GM20431 (cell line): ENCODE results near the gene TPSAB1.

Source experiments
- in situ Hi-C: fragments of 300-500 bp; cut with MseI, MboI; formaldehyde crosslinking; loops from one replicate; pipeline ENCODE4 v1.15.0; 2020; ENCODE audit warnings: low sequenced_read_pairs; ENCODE audit not compliant: unreplicated experiment

The TPSAB1 gene

DNA sequence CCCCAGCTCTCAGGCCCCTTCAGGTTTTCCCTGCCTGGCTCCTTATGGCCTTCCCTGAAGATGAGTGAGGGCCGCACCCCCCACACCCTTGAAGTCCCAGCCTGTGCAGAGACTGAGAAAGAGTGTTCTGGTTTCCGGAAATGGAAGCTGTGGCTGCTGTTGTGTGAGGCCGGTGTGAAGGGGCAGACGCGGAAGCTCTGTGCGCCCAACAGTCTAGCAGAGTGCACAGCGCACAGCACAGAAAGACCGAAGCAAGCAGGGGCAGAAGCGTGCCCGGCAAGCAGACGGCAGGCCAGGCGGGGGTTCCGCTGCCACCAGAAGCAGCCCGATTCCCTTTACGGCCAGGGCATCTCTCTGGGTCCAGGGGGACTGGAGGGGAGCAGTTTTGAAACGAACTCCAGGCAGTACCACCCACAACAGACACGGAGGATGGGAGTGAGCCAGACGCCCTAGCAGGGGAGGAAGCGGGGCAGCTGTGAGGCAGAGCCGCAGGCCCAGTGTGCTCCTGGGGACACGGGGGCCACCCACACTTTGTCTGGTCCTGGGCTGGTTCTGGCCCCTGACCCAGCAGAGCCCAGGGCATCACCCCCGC is 32.2 kb upstream of the TPSAB1 start:
- in situ Hi-C loops: no loop called here

DNA sequence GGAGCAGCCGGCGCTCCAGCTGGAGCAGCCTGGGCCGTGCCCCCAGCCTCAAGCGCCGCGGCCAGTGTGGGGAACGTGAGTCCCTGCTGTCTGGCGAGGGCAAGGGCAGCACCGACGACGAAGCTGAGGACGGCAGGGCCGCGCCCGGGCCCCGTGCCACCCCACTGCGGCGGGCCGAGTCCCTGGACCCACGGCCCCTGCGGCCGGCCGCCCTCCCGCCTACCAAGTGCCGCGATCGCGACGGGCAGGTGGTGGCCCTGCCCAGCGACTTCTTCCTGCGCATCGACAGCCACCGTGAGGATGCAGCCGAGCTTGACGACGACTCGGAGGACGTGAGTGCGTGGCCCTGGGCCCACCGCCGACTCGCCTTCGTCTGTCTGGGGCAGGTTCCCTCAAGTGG is 31.4 kb upstream of the TPSAB1 start:
- in situ Hi-C loops: no loop called here

DNA sequence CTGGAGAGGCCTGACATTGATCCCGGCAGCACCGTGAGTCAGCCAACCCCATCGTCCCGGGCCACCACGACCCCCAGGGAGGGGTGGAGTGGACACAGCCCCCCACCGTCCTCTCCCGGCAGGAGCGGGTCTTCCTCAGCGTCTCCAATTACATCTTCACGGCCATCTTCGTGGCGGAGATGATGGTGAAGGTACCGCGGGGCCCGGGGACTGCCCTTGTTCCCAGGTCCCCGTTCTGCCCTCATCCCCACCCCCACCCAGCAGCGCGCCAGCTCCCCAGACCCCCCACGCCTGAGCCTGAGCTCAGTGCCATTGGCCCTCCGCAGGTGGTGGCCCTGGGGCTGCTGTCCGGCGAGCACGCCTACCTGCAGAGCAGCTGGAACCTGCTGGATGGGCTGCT is 30.0 kb upstream of the TPSAB1 start:
- in situ Hi-C loops: no loop called here

DNA sequence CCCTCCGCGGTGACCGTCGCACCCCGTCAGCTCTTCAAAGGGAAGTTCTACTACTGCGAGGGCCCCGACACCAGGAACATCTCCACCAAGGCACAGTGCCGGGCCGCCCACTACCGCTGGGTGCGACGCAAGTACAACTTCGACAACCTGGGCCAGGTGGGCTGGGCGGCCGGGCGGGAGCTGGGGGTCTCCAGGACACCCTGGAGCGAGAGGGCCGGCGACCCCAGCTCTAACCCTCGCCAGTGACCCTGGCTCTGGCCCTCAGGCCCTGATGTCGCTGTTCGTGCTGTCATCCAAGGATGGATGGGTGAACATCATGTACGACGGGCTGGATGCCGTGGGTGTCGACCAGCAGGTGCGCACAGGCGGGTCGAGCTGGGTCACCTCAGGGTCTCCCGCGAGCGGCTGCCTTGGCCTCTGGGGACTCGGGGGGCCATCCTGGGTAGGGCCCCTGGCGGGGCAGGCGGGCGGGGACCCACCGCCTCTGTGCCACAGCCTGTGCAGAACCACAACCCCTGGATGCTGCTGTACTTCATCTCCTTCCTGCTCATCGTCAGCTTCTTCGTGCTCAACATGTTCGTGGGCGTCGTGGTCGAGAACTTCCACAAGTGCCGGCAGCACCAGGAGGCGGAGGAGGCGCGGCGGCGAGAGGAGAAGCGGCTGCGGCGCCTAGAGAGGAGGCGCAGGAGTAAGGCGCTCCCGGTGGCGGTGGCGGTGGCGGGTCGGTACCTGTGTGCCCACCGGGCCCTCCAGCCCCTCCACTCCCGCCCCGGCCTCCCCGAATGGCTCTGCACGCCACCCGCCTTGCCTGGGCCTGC is 28.8 kb upstream of the TPSAB1 start:
- in situ Hi-C loops: no loop called here

DNA sequence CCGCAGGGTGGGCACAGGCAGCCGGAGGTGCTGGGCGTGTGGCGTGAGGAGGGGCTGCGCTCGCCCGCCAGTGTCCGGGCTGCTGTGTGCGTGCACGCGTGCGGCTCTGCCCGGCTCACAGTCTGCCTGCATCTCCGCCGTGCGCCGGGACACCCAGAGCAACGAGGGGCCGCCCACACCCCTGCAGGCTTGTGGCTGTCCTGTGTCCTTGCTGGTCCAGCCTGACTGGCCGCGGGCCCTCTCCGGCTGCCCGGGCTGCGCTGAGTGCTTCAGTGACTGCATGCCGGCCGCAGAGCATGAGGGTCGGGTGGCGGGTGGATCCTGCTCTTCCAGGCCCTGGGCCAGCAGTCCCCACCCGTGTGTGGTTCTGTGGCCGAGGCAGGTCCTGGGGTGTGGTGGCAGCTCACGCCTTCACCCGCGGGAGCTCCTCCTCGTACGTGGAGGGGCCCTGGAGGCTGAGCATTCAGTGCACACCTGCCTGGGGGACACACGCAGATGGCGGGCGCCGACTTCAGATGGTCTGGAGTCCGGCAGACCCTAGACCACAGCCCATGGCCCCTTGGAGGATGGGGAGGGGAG is 27.8 kb upstream of the TPSAB1 start:
- in situ Hi-C loops: no loop called here

DNA sequence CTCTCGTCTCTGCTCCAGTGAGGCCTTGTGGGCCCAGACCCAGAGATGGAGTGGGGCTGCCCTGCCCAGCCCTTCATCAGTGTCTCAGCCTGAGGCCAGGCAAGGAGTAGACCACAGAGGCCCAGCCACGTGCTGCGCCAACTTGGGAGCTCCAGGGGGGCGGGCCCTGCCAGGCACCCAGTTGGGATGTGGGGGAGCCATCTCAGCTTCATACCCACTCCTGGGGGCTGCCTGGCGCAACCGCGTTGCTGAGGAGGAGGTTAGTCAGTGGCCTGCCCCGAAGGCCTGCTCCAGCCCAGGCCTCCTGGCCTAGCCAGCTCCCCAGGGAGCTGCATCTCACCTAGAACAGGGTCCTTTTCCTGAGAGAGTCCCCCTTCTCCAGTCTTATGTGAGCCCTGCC is 27.3 kb upstream of the TPSAB1 start:
- in situ Hi-C loops: no loop called here

DNA sequence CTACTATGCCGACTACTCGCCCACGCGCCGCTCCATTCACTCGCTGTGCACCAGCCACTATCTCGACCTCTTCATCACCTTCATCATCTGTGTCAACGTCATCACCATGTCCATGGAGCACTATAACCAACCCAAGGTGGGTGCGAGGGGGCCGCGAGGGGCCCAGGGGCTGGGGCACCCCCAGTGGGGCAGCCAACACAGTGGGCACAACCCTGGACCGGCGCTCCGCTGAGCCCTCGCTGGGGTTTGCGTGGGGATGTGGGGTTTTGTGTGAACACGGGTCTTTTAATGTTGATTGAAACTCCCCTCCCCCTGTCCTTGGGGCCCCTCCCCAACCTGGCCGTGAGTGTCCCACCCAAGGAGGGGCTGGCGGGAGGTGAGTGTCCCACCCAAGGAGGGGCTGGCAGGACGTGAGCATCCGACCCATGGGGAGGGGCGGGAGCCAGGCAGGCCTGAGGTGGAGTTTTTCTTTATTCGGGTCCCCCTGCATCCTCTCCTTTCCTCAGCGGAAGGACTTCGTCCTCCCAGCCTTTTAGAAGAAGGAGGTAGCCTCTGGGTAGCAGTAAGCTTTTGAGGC is 26.6 kb upstream of the TPSAB1 start:
- in situ Hi-C loops: no loop called here

DNA sequence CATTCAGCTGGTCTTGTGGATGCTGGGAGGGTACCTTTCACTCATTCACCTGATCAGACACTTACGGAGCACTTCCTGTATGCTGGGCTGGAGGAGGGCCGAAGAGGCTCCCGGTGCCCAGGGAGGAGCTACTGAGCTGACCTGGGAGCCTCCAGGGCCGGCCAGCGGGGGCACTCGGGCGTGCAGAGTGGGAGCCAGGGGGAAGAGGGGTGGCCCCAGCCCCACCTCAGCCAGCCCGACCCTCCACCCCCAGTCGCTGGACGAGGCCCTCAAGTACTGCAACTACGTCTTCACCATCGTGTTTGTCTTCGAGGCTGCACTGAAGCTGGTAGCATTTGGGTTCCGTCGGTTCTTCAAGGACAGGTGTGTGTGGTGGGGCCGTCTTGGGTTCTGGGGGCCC is 25.8 kb upstream of the TPSAB1 start:
- in situ Hi-C loops: no loop called here

DNA sequence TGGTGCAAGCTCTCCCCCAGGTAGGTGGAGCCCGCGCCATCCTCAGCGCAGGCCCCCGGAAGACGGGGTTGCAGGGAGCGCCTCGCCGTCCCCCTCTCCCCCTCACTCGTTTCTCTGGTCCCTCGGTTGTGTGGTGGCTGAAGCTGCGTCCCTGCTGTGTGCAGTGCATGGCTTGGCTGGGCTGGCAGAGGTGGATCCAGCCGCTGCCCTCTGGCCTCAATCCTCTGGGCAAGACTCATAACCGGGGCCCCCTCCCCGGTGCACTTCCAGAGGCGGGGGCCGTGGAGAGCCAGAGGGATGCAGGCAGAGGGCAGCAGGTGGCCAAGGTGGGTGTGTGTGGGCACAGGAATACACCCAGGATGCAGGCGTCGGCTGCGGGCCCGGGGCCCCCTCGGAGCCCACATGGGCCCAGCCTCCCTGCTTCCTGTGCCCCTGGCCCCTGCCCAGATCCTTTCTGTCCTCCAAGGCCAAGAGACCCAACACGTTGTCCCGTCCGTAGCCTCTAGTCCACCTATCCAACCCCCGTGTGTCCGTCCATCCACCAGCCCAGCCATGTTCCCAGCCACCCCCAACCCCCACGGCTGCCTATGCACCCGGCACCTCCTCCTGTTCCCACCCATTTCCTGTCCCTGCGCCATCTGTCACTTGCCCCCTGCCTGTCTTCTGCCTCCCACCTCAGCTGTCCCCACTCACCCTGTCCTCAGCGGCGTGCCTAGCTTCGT is 24.8 kb upstream of the TPSAB1 start:
- in situ Hi-C loops: no loop called here

DNA sequence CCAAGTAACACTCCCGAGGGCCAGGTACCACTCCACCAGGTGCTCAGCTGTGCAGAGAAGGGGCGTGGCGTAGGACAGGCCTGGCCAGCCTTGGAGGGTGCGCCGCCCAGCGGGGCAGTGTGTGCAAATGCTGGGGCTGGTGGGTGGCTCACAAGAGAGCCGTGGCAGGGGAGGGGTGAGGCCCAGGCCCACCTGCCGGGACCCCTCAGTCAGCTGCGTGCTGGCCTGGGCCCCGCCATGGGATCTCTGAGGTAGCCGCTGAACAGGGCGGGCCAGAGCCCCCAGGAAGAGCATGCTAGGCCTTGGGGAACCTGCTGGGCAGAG is 24.2 kb upstream of the TPSAB1 start:
- in situ Hi-C loops: no loop called here

DNA sequence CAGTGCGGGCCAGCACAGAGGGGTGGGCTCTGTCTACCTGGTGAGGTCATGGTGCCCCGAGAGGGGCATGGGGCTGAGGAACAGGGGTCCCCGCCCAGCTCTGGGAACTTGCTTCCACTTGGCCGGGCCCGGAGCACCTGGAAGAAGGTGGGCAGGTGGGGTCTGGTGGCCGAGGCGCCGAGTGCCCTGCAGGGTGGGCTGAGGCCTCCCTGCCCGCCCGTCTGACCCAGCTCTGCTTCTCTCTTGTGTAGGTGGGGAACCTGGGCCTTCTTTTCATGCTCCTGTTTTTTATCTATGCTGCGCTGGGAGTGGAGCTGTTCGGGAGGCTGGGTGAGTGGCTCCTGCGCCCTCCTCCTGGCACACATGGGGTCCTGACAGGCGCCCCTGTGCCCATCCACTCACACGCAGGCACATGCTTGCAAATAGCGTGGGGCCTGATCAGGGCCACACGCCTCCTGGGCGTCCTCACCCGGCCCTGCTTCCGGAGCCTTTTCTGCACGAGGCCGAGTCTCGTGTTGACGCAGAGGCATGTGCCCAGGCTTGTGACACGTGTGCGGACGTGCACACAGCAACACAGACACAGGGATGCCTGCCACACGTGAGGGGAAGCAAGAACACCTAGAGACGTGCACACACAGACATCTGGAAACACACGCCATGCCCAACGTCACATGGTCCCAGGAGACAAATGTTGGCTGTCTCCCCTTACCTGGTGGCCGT is 23.7 kb upstream of the TPSAB1 start:
- in situ Hi-C loops: no loop called here

DNA sequence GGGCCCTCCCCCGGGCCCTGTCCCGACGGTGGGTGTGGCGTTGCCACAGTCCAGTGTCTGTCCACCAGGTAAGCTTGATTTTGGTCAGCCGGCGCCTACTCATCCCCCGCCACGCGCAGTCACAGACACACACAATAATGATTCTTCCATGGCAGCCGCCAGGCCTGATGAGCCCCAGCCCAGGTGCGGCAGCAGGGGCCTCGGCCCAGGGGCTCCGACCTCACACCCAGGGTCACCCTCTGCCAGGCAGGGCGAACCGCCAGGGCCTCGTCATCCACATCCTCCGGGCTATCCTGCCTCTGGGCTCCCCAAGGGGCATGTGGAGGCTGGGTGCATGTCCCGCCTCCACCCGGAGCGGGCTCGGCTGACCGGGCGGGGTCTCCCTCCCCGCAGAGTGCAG is 23.0 kb upstream of the TPSAB1 start:
- in situ Hi-C loops: no loop called here

DNA sequence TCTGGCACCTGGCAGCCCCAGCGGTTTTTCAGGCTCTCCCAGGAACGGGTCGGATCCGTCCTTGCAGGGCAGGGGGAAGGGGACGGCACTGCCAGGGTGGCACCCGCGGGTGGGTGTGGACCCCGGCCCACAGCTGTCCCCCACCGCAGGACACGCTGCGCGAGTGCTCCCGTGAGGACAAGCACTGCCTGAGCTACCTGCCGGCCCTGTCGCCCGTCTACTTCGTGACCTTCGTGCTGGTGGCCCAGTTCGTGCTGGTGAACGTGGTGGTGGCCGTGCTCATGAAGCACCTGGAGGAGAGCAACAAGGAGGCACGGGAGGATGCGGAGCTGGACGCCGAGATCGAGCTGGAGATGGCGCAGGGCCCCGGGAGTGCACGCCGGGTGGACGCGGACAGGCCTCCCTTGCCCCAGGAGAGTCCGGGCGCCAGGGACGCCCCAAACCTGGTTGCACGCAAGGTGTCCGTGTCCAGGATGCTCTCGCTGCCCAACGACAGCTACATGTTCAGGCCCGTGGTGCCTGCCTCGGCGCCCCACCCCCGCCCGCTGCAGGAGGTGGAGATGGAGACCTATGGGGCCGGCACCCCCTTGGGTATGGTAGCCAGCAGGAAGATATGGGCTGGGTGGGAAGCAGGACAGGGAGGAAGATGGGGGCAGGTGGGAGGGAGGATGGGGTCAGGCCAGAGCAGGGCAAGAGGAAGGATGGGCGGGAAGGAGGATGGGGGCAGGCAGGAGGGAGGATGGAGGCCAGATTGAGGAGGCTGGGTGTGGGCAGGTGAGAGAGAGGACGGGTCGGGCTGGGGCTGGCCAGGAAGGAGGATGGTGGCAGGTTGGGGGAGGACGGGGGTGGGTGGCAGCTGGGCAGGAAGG is 22.2 kb upstream of the TPSAB1 start:
- in situ Hi-C loops: no loop called here

DNA sequence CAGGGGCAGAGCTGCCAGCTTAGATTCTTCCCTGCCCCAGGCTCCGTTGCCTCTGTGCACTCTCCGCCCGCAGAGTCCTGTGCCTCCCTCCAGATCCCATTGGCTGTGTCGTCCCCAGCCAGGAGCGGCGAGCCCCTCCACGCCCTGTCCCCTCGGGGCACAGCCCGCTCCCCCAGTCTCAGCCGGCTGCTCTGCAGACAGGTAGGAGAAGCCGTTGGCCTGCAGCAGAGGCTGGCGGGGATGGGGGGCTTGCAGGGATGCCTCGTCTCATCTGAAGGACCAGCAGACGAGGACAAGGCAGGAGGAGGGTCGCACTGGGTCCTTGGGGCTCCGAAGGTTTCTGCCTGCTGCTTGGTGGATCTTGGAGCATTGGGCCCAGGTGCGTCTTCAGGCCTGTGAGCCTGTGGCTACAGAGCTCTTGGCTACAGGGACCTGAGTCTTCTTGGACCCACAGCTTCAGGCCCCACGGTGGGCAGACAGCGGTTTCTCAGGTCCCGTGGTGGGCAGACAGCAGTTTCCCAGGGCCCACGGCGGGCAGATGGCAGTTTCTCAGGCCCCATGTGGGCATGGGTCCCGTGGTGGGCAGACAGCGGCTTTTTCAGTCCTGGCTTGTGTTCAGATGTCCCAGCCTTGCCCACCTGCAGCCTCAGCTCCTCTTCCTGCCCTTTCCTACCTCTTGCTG is 21.4 kb upstream of the TPSAB1 start:
- in situ Hi-C loops: no loop called here

DNA sequence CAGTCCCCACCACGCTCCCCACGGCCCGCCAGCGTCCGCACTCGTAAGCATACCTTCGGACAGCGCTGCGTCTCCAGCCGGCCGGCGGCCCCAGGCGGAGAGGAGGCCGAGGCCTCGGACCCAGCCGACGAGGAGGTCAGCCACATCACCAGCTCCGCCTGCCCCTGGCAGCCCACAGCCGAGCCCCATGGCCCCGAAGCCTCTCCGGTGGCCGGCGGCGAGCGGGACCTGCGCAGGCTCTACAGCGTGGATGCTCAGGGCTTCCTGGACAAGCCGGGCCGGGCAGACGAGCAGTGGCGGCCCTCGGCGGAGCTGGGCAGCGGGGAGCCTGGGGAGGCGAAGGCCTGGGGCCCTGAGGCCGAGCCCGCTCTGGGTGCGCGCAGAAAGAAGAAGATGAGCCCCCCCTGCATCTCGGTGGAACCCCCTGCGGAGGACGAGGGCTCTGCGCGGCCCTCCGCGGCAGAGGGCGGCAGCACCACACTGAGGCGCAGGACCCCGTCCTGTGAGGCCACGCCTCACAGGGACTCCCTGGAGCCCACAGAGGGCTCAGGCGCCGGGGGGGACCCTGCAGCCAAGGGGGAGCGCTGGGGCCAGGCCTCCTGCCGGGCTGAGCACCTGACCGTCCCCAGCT is 20.3 kb upstream of the TPSAB1 start:
- in situ Hi-C loops: no loop called here

DNA sequence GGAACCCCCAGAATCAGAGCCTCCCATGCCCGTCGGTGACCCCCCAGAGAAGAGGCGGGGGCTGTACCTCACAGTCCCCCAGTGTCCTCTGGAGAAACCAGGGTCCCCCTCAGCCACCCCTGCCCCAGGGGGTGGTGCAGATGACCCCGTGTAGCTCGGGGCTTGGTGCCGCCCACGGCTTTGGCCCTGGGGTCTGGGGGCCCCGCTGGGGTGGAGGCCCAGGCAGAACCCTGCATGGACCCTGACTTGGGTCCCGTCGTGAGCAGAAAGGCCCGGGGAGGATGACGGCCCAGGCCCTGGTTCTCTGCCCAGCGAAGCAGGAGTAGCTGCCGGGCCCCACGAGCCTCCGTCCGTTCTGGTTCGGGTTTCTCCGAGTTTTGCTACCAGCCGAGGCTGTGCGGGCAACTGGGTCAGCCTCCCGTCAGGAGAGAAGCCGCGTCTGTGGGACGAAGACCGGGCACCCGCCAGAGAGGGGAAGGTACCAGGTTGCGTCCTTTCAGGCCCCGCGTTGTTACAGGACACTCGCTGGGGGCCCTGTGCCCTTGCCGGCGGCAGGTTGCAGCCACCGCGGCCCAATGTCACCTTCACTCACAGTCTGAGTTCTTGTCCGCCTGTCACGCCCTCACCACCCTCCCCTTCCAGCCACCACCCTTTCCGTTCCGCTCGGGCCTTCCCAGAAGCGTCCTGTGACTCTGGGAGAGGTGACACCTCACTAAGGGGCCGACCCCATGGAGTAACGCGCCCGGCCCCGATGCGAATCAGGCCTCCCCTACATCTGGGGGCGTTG is 19.5 kb upstream of the TPSAB1 start:
- in situ Hi-C loops: no loop called here
